Upper lobe of left lung (tissue), 6 donors: ENCODE data around the gene GIGYF1. TPM values are rescaled to one million over a fixed set of nuclear protein-coding genes. Genes with fewer than 3 reads are reported as not detected.
"Not testable (repeated sequence)": the region's sequence is repeated elsewhere in the genome, so short reads cannot be mapped to it uniquely, and the experiment has no call there.

Source experiments
- ATAC-seq, 2 donors: fragments of 200-7000 bp; cut with Tn5 transposase; one replicate each; pipeline ENCODE4 v1.9.1; 2022; ENCODE audit warnings: mild to moderate bottlenecking in 2 of 2, moderate library complexity in 2 of 2; ENCODE audit not compliant: low FRiP score in 2 of 2
- DNase-seq, 2 donors: peaks; one replicate each; pipeline ENCODE4 v3.0.0-alpha.2; 2019 to 2020
- H3K27ac ChIP-seq, 4 donors: fragments of 200-600 bp; sonication (generic); one replicate each; pipeline ENCODE4 v1.5.1; 2016 to 2019
- H3K27me3 ChIP-seq, 4 donors: fragments of 200-600 bp; sonication (generic); one replicate each; pipeline ENCODE4 v1.5.1; 2017 to 2019
- H3K36me3 ChIP-seq, 4 donors: fragments of 200-600 bp; sonication (generic); one replicate each; pipeline ENCODE4 v1.5.1; 2016 to 2019
- H3K4me1 ChIP-seq, 4 donors: fragments of 200-600 bp; sonication (generic); one replicate each; pipeline ENCODE4 v1.5.1; 2018 to 2019
- H3K4me3 ChIP-seq, 4 donors: fragments of 200-600 bp; sonication (generic); one replicate each; pipeline ENCODE4 v1.5.1; 2017 to 2019; ENCODE audit warnings: mild to moderate bottlenecking in 2 of 4, moderate library complexity in 1 of 4
- H3K9me3 ChIP-seq, 4 donors: fragments of 200-600 bp; sonication (generic); one replicate each; pipeline ENCODE4 v1.5.1; 2018 to 2019
- CTCF ChIP-seq, 6 experiments: fragments of 450-650 bp in 4 of 6; fragments of 200-600 bp in 2 of 6; sonication (generic) in 2 of 6; IDR thresholded peaks; one replicate each; pipeline ENCODE4 v1.5.1; 2016 to 2019; ENCODE audit warnings: antibody characterized with exemption in 6 of 6
- EP300 ChIP-seq, 4 donors: sonication (generic); formaldehyde crosslinking; IDR thresholded peaks; one replicate each; pipeline ENCODE4 v1.5.1; 2017; ENCODE audit warnings: antibody characterized with exemption in 4 of 4, control low read depth in 2 of 4
- POLR2A ChIP-seq, 4 donors: fragments of 450-650 bp; IDR thresholded peaks; one replicate each; pipeline ENCODE4 v1.5.1; 2016 to 2017; ENCODE audit warnings: antibody characterized with exemption in 4 of 4, mild to moderate bottlenecking in 2 of 4
- POLR2AphosphoS5 ChIP-seq, 2 donors: sonication (generic); formaldehyde crosslinking; IDR thresholded peaks; one replicate each; pipeline ENCODE4 v1.5.1; 2017; ENCODE audit warnings: antibody characterized with exemption in 2 of 2
- WGBS, 2 donors: methylation state at CpG; one replicate each; pipeline ENCODE4 v1.1.5; 2017 to 2018; 5-methylcytosine and 5-hydroxymethylcytosine counted together
- total RNA-seq, 6 donors: library from RNA; depleted of rRNA in 4 of 6; stranded (reverse); fragments of >200 nt in 4 of 6; gene quantifications; one replicate each; pipeline versions ENCODE4 v1.1.0 to v1.2.1, GENCODE V29; 2016 to 2021
- donor health status: DM: no; HTN: no; CAD: no; lungs with moderate emphysema.
- donor health status: DM: no; HTN: yes; CAD: no; lungs with severe emphysema.

The GIGYF1 gene
- total RNA-seq, 6 donors from 2014 or later = 18.7 to 151 (median 52.9) TPM

- peaks cover 0 to 21% (median 7%) of the 10 kb centered on the region in 4 donors for H3K27me3 ChIP-seq
Observed at GRCh38 chr7:100719523-100720278, 25.7 kb upstream of the GIGYF1 start.

DNA sequence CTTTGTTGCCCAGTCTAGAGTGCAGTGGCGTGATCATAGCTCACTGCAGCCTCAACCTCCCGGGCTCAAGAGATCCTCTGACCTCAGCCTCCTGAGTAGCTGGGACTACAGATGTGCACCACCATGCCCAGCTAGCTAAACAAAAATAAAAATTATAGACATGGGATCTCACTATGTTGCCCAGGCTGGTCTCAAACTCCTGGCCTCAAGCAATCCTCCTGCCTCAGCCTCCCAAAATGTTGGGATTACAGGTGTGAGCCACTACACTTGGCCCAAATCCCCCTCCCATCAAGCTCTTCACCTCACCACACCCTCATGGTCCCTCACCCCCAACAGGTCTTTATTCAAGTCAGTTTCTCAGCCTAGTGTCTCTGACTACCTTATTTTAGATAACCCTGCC, 23.0 kb upstream of the GIGYF1 start:
- not testable (repeated sequence) for H3K27ac ChIP-seq, H3K36me3 ChIP-seq, H3K4me3 ChIP-seq, H3K9me3 ChIP-seq, ATAC-seq, DNase-seq
- Histone ChIP-seq H3K4me1 (peaks cover 0 to 11% (median 3%) of the 10 kb centered on the region in 4 donors), H3K27me3 (peaks cover 0 to 21% (median 7%) of the 10 kb centered on the region in 4 donors)
- WGBS, 2 donors = 96 to 98% methylated on average over 2 of the region's 2 CpGs

More at GRCh38 chr7:100719523-100720278, 25.7 kb upstream of the GIGYF1 start:
- no peak for TF ChIP-seq EP300 (IDR thresholded peaks at IDR 0.05)
- no peak for TF ChIP-seq CTCF (IDR thresholded peaks at IDR 0.05)
- no peak for TF ChIP-seq POLR2AphosphoS5 (IDR thresholded peaks at IDR 0.05)
- no peak for TF ChIP-seq POLR2A (IDR thresholded peaks at IDR 0.05)
- no peak for ATAC-seq
- peaks cover 0 to 7% (median 0%) of the 10 kb centered on the region in 4 donors for H3K9me3 ChIP-seq
- no peak overlapping the region for H3K4me3 ChIP-seq
- 46 to 47% methylated on average over 4 to 8 of the region's 8 CpGs for WGBS, 2 donors
- peaks cover 0 to 11% (median 3%) of the 10 kb centered on the region in 4 donors for H3K4me1 ChIP-seq
- H3K27ac ChIP-seq = no peak overlapping the region
- H3K36me3 ChIP-seq = no peaks in the 10 kb centered on the region
- no peak for DNase-seq

DNA sequence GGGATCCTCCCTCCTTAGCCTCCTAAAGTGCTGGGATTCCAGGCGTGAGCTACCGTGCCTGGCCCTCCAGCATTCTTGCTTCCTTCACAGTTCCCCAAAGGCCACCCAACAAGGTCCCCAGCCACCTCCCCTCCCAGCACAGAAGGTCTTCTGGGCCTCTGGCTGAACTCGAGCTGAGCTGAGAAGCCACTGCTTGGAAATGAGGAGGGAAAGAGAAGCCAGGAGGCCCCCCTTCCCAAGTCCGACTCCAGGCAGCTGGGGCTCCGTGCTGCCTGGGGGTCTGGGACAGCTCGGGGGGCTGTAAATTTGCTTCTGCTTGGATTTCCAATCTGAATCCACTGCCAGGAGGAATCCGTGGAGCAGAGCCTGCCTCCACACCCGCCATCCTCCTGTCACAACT, 20.7 kb upstream of the GIGYF1 start:
- H3K4me3 ChIP-seq = no peak overlapping the region
- ATAC-seq (no peak), DNase-seq (no peak)
- 67 to 75% methylated on average over 7 to 8 of the region's 8 CpGs for WGBS, 2 donors
- H3K36me3 ChIP-seq = no peaks in the 10 kb centered on the region
- H3K4me1 ChIP-seq = no peaks in the 10 kb centered on the region
- H3K27me3 ChIP-seq = peaks cover 0 to 3% (median under 1%) of the 10 kb centered on the region in 4 donors
- TF ChIP-seq CTCF (IDR thresholded peaks at IDR 0.05) = no peak
- TF ChIP-seq POLR2AphosphoS5 (IDR thresholded peaks at IDR 0.05) = no peak
- no peak for TF ChIP-seq EP300 (IDR thresholded peaks at IDR 0.05)
- no peak for TF ChIP-seq POLR2A (IDR thresholded peaks at IDR 0.05)
- peaks cover 0 to 7% (median 0%) of the 10 kb centered on the region in 4 donors for H3K9me3 ChIP-seq
- H3K27ac ChIP-seq = no peak overlapping the region

DNA sequence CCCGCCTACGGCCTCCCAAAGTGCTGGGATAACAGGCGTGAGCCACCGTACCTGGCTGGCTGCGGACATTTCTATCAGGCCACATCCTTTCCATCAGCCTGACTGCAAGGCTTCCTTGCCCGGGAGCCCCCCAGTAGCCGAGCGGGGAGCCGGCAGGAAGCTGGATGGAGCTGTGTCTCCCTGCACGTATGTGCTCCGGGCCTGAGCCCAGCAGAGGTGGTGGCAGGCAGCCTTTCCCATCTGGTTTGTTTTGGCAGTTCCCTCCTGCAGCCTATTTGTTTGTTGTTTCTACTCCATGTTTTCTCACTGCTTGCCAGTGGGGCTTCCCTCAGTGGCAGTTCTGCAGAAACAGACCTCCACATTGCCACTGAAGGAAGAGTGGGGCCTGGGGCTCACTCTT, 17.3 kb upstream of the GIGYF1 start:
- no peaks in the 10 kb centered on the region for H3K27me3 ChIP-seq
- 75 to 92% methylated on average over 2 to 11 of the region's 11 CpGs for WGBS, 2 donors
- H3K36me3 ChIP-seq = peaks cover 0 to 15% (median 0%) of the 10 kb centered on the region in 4 donors
- no peak for ATAC-seq
- H3K4me3 ChIP-seq = no peak overlapping the region
- H3K27ac ChIP-seq = no peak overlapping the region
- no peak for DNase-seq
- no peaks in the 10 kb centered on the region for H3K9me3 ChIP-seq
- peaks cover 10 to 13% (median 10%) of the 10 kb centered on the region in 4 donors for H3K4me1 ChIP-seq
- TF ChIP-seq EP300 (IDR thresholded peaks at IDR 0.05) (no peak), POLR2AphosphoS5 (IDR thresholded peaks at IDR 0.05) (no peak), POLR2A (IDR thresholded peaks at IDR 0.05) (no peak), CTCF (IDR thresholded peaks at IDR 0.05) (no peak)

GRCh38 chr7:100710452-100710851, 16.4 kb upstream of the GIGYF1 start:
- H3K4me3 ChIP-seq = no peak overlapping the region
- no peak overlapping the region for H3K27ac ChIP-seq
- no peaks in the 10 kb centered on the region for H3K9me3 ChIP-seq
- H3K36me3 ChIP-seq = peaks cover 0 to 15% (median 0%) of the 10 kb centered on the region in 4 donors
- peaks cover 10 to 13% (median 11%) of the 10 kb centered on the region in 4 donors for H3K4me1 ChIP-seq
- ATAC-seq (no peak), DNase-seq (no peak)
- H3K27me3 ChIP-seq = no peaks in the 10 kb centered on the region
- WGBS, 2 donors = 89 to 92% methylated on average over 4 of the region's 4 CpGs
- TF ChIP-seq POLR2AphosphoS5 (IDR thresholded peaks at IDR 0.05) (no peak), CTCF (IDR thresholded peaks at IDR 0.05) (no peak), POLR2A (IDR thresholded peaks at IDR 0.05) (no peak), EP300 (IDR thresholded peaks at IDR 0.05) (no peak)
